ENCODE measurements around the gene DNAJC28.
"Not testable (repeated sequence)": the region's sequence is repeated elsewhere in the genome, so short reads cannot be mapped to it uniquely, and the experiment has no call there.

Gene DNAJC28, protein sequence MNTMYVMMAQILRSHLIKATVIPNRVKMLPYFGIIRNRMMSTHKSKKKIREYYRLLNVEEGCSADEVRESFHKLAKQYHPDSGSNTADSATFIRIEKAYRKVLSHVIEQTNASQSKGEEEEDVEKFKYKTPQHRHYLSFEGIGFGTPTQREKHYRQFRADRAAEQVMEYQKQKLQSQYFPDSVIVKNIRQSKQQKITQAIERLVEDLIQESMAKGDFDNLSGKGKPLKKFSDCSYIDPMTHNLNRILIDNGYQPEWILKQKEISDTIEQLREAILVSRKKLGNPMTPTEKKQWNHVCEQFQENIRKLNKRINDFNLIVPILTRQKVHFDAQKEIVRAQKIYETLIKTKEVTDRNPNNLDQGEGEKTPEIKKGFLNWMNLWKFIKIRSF

DNA sequence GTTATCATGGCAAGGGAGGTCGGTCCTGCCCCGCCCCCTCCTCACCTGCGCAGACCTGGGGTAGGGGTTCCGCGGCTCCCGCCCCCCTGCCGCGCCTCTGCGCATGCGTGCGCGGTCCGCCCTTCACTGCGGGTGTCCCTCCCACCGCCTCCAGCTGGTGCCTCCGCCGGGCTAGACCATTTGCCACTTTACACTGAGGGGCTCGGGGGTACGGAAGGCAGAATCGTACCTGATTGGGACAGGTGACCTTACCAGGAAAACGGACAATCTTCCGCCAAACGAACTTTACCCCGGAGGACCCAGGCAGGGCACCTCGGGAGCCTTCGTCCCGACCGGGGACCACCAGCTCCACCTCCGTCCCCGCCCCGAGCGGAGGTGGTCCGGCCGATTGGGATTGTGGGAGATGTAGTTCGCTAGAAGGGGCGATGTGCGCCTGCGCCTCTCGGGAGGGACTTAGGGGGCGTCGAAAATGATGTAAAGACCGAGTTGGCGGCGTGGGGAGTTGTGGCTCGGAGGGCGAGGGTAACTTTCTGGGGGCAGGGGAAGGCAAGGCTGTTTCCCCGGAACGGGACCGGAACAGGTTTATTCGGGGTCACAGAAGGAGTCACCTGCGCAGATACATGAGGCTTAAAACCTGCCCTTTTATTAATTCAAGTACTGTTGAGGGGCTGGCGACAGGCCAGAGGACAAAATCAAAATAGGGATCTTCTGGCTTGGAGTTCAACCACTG lies at the start of gene DNAJC28:
DNAJC28 (minus strand) TSS at position 344 of the 730 bp plus-strand sequence. CDS start 2,323 bp downstream, outside the sequence.
- peak; percentile 90 for DNase-seq (ENCODE audit: low read depth)

DNA sequence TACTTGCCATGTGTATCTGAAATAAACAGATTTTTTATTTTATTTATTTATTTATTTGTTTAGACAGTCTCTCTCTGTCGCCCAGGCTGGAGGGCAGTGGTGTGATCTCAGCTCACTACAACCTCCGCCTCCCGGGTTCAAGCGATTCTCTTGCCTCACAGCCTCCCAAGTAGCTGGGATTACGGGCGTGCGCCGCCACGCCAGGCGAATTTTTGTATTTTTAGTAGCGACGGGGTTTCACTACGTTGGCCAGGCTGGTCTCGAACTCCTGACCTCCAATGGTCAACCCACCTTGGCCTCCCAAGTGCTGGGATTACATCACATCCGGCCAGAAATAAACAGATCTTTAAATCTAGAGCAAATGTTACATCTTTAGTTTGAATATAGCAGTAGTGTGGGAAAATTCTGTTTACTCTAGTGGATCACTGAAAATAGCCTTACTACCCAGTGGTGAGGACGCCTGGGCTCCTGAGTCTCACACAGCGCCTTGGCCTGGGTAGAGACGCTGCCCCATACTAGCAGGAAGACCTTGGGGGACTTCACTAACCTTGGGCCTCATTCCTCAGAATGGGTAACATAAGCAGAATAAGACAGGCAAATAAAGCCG lies 49.7 kb upstream of the DNAJC28 start:
- DNase-seq (ENCODE audit: low read depth), result peak; percentile 6

DNA sequence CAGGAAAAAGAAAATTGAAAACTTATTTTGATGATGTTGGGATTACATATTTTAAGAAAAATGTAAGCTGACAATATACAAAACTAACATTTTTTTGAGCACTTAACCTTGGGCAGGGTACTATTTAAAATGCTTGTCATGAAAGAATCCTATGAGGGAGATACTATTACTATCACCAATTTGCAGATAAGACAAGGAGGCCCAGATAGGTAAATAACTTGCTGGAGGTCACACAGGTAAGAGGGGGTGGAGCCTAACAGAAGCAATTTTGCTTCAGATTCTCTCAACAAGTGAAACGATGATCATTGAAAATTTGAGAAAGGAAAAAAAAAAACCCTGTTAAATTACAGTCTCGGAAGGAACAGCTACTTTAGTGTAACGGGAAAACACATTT lies 49.2 kb upstream of the DNAJC28 start:
- DNase-seq (ENCODE audit: low read depth), result no peak

DNA sequence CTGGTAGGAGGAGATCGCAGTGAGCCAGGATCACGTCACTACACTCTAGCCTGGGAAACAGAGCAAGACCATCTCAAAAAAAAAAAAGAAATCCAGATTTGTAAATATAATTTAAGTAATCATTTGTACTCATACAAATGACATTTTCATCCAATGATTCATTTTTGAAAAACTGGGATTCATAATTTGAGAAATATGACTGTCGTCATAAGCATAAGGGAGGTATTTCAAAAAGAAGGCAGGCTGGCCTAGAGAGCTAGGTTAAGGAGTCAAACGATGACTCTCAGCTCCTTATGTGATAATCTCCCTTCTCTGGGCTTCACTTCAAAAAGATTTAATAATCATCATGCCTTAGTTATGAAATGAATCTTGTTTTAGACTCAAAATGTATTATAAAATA lies 48.1 kb upstream of the DNAJC28 start:
- no peak for DNase-seq (ENCODE audit: low read depth)

DNA sequence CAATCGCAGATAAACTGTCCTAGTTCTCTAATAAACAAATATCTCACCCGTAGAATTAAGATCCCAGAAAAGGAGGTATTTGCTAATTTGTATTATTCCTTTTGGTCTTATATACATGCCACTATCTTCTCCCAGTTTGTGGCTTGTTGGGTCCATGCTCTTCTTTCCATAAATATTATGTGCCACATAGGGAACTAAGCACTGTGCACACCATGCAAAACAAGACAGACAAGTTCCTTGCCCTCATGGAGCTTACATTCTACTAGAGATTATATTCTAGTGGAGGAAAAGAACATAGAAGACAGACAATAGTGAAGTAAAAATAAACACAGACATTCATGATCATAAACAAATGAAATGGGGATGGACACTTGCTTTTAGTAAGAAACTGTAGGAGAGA lies 45.7 kb upstream of the DNAJC28 start:
- DNase-seq (ENCODE audit: low read depth), result no peak

DNA sequence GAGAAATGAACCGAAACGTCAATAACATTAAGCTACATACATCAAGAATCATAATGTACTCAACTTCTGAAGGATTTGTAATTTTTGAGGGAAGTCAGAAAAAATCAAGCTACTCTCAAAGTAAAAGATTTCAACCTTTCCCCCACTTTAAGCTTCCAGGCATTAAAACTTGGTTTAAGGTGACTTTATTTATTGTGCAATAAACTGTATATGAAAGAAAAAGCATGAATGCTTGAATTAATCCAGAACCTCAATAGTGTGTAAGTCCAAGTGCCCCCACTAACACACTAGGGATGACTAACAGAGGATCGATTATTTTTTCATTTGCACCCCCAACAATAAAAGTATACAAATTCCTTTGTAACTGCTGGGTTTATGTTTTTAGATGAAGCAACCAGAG lies 39.5 kb upstream of the DNAJC28 start:
- no peak for DNase-seq (ENCODE audit: low read depth)

DNA sequence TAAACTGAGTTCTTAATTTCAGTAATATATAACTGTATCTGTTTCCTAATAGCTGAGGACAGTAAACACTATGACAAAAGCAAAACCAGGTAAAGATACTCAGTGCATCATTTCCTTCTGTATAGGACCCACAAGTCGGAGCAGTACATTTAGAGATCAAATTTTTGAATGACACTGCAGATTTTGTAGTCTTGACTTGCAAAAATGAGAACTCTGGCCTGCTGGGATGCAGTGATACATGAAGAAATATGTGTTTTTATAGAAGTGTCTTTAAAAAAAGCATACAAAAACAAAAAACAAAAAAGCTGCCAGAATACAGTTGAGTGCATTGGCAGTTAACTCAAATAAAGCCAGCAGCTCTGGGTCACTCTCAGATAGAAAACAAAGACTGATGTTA lies 31.4 kb upstream of the DNAJC28 start:
- no peak for DNase-seq (ENCODE audit: low read depth)

DNA sequence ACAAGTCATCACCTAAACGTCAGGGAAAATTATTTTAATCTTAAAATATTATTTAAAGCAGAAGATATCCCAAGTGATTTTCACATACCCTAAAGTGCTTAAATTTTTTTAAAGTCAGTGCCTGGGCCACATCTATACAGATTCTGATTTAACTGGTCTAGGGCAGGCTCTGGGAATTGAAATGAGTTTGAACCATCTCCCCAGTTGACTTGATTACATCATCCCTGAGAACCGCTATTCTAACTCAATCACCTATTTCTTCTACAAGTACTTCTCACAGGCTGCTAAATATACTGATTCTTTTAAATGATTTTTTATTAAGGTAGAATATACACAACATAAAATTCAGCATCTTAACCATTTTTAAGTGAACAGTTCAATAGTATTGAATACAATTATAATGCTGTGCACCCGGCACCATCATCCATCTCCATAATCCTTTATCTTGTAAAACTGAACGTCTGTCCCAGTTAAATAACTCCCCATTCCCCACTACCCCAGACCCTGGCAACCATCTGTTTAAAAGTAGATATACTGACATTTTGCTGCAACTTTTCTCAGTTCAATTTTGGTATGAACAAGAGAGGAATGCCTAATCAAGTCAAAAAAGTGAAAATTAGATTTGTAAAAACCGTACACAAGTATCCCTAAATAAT lies 30.9 kb upstream of the DNAJC28 start:
- DNase-seq (ENCODE audit: low read depth), result no peak

DNA sequence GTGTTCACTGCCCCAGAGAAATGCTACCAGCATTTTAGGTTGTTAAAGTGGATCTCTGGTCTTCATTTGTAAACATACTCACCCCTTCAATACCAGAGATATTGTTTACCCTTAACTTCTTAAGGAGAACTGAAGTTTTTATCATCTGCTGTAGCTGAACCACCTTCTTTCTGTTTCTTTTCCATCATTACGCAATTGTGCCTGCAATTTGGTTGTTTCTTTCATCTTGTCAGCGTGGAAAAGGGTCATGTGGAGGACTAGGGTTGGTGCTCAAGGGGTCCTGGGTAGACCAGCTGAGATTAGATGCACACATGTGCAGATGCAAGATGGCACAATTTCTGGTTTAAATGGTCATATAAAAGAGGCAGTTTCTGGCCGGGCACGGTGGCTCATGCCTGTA lies 27.4 kb upstream of the DNAJC28 start:
- no peak for DNase-seq (ENCODE audit: low read depth)

DNA sequence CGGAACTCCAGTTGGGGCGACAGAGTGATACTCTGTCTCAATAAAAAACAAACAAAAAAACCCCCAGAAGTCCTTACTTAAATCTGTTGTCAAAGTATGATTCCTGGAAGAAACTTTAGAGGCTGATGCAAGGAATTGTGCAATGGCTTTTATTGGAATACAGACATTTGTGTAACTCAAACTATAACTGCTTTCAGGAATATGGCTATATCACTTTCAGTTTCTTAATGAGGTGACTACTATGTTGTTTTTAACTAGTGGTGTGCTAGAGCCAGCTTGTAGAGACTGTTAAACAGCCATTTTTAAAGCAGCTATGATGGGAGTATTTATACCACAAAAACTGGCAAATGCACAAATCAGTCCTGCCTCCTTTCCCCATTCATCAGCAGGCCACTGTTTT lies 22.7 kb upstream of the DNAJC28 start:
- DNase-seq (ENCODE audit: low read depth), result no peak

DNA sequence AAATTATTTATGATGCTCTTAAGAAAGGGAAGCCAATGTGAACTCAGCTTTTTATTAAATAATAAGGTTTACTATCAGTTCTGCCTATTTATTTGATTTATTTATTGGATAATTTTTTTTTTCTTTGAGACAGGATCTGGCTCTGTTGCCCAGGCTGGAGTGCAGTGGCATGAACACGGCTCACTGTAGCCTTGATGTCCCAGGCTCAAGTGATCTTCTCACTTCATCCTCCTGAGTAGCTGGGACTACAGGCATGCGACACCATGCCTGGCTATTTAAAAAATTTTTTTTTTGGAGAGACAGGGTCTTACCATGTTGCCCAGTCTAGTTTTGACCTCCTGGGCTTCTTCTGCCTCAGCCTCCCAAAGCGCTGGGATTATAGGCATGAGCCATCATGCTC lies 21.0 kb upstream of the DNAJC28 start:
- DNase-seq (ENCODE audit: low read depth), result no peak

DNA sequence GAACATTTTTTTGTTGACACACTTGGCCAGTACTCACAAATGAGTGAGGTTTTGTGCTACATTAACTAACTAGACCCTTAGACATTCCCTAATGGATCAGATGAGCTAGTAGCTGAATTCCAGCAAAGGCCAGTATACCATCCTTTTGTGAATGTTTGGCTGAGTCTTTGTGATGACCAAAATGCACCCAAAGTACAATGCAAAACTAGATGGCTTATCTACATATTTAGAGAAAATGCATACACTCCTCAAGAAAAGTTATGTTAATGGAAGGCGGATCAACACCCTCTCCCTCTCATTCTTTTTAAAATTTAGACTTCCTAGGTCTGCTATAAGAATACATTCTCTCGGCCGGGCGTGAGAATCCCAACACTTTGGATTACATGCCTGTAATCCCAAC lies 20.1 kb upstream of the DNAJC28 start:
- no peak for DNase-seq (ENCODE audit: low read depth)

DNA sequence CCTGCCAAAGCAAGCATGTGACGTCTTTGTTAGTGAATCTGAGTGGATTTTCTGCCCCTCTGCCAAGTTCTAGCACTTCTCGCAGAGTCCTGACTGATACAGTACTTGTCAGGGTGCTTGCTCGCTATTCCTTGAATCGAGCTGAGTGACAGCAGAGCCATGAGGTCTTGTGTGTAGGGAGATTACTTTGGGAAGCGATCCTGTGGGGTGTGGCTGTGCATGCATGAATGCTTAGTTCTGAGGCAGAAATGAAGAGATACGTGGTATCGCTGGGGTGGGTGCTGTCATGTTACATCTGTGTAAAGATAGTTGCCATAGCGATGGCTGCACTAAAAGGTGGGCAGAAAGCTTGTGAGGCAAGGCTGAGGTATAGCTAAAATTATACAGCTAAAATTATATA lies 19.3 kb upstream of the DNAJC28 start:
- no peak for DNase-seq (ENCODE audit: low read depth)

DNA sequence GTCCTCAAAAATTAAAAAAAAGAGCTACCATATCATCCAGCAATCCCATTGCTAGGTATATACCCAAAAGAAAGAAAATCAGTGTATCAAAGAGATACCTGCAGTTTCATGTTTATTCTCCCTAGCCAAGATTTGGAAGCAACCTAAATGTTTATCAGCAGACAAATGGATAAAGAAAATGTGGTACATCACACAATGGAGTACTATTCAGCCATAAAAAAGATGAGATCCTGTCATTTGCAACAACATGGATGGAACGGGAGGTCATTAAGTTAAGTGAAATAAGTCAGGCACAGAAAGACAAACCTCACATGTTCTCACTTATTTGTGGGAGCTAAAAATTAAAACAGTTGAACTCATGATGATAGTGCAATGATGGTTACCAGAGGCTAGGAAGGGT lies 15.5 kb upstream of the DNAJC28 start:
- DNase-seq (ENCODE audit: low read depth), result not testable (repeated sequence)

DNA sequence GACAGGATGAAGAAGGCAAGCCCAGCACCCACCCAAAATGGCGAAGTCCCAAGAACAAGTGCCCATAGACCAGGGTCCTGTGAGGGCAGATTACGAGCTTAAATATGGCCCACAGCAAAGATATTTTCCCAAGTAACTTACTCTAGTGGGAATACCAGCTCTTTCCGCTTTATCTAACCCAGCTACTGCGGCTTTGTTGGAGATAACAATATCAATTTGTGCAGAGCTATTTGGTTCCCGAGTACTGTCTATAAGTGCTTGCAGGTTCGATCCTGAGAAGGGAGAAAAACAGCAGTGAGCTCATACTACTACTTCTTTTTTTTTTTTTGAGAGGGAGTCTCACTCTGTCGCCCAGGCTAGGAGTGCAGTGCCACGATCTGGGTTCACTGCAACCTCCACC lies 14.3 kb upstream of the DNAJC28 start:
- no peak for DNase-seq (ENCODE audit: low read depth)

DNA sequence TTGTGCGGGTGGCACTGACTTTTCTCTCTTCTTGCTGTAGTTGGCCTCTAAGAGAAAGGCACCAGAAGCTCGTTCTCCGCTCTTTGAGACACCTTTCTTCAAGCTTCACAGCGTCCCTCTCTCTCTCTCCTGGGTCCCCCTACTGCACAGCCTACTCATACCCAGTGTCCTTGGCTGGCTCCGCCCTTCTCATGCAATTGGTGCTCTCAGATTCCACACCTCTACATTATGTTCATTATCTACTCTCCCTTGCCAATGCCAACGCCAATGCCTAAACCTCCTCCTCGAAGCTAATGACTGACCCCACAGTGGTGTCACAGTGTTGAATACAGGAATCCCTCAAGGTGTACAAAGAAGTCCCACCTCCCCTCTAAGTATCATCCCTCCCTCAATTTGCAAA lies 4.8 kb upstream of the DNAJC28 start:
- DNase-seq (ENCODE audit: low read depth), result no peak

DNA sequence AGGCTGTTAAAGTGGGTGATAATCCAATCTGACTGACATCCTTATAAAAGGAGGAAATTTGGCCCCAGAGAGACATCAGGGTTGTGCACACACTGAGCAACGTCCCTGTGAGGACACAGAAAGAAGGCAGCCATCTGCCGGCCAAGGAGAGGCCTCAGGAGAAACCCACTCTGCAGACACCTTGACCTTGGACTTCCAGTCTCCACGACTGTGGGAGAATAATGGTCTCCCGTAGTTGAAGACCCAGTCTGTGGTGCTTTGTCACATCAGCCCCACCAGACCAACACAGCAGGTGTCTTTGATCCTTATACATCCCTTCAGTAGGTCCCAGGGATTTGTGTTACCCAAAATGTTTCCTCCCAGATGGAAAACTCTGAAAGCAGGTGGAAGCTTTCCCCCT lies 4.2 kb upstream of the DNAJC28 start:
- DNase-seq (ENCODE audit: low read depth), result no peak

DNA sequence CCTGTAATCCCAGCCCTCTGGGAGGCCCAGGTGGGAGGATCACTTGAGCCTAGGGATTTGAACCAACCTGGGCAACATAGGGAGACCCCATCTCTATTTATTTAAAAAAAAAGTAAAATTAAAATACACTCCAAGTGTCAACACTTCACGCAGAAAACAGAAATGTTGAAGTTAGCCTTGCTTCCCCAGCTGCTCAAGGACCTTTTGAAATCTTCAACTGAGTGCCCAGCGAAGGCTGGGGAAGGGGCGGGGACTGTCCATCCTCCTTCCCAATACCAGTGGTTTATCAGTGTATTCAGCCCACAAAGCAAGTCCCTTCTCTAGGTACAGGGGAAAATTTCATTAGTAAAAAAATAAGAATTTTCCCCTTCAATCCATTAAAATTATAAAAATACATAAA lies 2.2 kb upstream of the DNAJC28 start:
- no peak for DNase-seq (ENCODE audit: low read depth)

DNA sequence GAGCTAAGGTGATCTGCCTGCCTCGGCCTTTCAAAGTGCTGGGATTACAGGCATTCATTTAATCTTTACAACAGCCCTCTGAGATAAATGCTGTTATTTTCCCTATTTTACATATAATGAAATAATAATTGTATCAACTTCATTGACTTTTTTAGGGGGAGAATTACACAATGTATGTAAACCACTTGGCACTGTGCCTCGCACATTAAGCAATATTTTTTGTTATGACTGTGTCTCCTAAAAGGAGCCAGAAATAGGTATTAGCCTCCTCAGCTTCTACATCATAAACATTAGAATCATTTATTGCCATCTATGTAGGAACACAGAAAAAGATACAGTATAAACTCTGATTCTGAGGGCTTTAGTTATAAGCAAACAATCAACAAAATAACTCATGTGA lies 1.1 kb upstream of the DNAJC28 start:
- no peak for DNase-seq (ENCODE audit: low read depth)

DNA sequence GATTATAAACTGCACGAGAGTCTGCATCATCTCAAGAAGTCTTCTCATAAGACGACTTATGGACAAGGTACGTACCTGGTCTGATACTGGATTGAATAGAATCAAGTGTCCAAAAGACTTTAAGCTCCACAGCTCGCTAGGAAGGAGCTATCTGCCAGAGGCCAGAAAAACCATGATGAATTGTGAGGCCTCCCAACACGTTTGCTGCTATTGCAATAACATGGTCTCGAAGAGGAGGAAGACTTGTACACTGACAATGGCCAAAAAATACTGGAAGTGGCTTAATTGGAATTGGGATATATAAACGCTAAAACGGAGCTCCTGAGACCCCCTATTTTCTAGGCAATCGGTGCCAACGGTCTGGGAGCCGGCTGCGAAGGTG lies 534 bp downstream of the DNAJC28 start:
- no peak for DNase-seq (ENCODE audit: low read depth)

DNA sequence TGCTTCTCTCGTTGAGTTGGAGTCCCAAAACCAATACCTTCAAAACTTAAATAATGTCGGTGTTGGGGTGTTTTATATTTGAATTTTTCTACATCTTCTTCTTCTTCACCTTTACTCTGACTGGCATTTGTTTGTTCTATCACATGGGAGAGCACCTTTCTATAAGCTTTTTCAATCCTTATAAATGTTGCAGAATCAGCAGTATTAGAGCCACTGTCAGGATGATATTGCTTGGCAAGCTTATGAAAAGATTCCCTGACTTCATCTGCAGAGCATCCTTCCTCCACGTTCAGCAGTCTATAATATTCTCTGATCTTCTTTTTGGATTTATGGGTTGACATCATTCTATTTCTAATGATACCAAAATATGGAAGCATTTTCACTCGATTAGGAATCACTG lies 2.6 kb downstream of the DNAJC28 start:
- DNase-seq (ENCODE audit: low read depth), result no peak

DNA sequence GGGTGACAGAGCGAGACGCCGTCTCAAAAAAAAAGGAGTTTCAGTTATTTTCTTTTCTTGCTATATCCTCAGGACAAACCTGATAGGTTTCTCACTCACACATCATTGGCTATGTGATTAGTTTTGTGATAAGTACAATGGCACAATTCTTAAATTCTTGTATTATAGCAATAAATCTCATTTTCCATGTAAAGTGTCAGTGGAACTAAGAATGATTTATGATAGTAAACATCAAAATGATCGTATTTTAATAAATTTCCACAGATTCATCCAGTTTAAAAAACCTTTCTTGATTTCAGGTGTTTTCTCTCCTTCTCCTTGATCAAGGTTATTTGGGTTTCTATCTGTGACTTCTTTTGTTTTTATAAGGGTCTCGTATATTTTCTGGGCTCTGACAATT lies 3.5 kb downstream of the DNAJC28 start:
- no peak for DNase-seq (ENCODE audit: low read depth)

All from activated T-helper 9 cell treated with anti-CD3 and anti-CD28 coated beads, Interleukin-2, amount 50 U/mL, for 16 hours (primary cell).